ENCODE results near the gene GJC2. TPM values are rescaled to one million over a fixed set of nuclear protein-coding genes. Genes with fewer than 3 reads are reported as not detected.

The GJC2 gene
- total RNA-seq, 2 experiments from 2014 or later: 1.1 to 1.2 TPM

Other genes starting within 250 kb of the GJC2 start
- not detected for gene WNT9A, start 202.0 kb upstream of the GJC2 start, total RNA-seq
- gene WNT3A, start 142.9 kb upstream of the GJC2 start, total RNA-seq: not detected
- 100 to 1,000 TPM; 342 to 350 TPM for gene ARF1, start 67.2 kb upstream of the GJC2 start, total RNA-seq
- gene C1orf35, start 46.6 kb upstream of the GJC2 start, total RNA-seq: 10 to 100 TPM; 24.4 to 26.1 TPM
- gene MRPL55, start 40.6 kb upstream of the GJC2 start, total RNA-seq: 10 to 100 TPM; 75.0 to 82.4 TPM
- 100 to 1,000 TPM; 294 to 304 TPM for gene GUK1, start 9.7 kb upstream of the GJC2 start, total RNA-seq
- 10 to 100 TPM; 18.1 to 19.3 TPM for gene IBA57, start 15.9 kb downstream of the GJC2 start, total RNA-seq
- 10 to 100 TPM; 13.7 to 14.9 TPM for gene OBSCN, start 58.1 kb downstream of the GJC2 start, total RNA-seq